Ecto neural progenitor cell (in vitro differentiated cells): Measurements from ENCODE around the gene GOLGA3.

ENCODE experiments used
- DNase-seq: peaks from one replicate; pipeline ENCODE4 v3.0.0-alpha.2; 2018; ENCODE audit warnings: low spot score

GOLGA3 gene

GRCh38 chr12:132720606-132721345, 107.9 kb downstream of the GOLGA3 start:
- no peak for DNase-seq

GRCh38 chr12:132719954-132720324, 108.7 kb downstream of the GOLGA3 start:
- DNase-seq: no peak

GRCh38 chr12:132719141-132719953, 109.3 kb downstream of the GOLGA3 start:
- no peak for DNase-seq
